H1 (cell line): ENCODE measurements around the gene PDCL3.

Experiments
- BRCA1 ChIP-seq: IDR thresholded peaks from 2 replicates; pipeline ENCODE4 v1.6.1; 2012; ENCODE audit warnings: low read depth, low read length, improper control_type of control experiment
- CTCF ChIP-seq, 3 experiments: IDR thresholded peaks; 1 replicate in 2 of 3; 2 replicates in 1 of 3; pipeline versions ENCODE4 v1.5.1 to v1.6.1; 2011; ENCODE audit warnings: low read length in 3 of 3, mild to moderate bottlenecking in 3 of 3, inconsistent platforms in 2 of 3, low read depth in 1 of 3, moderate library complexity in 1 of 3; ENCODE audit not compliant: insufficient read depth in 1 of 3; ENCODE audit errors: control extremely low read depth in 1 of 3
- FOSL1 ChIP-seq: IDR thresholded peaks from 2 replicates; pipeline ENCODE4 v1.6.1; 2011; ENCODE audit warnings: mild to moderate bottlenecking, low read depth, low read length, moderate library complexity; ENCODE audit not compliant: insufficient read depth
- PHF8 ChIP-seq: fragments of 200-600 bp; sonication (generic); conservative IDR thresholded peaks from 2 replicates; pipeline ENCODE4 v1.7.1; 2012; ENCODE audit warnings: low read depth, mild to moderate bottlenecking, inconsistent platforms, low read length, moderate library complexity
- POLR2A ChIP-seq, 2 experiments: IDR thresholded peaks; 1 replicate in 1 of 2; 2 replicates in 1 of 2; pipeline ENCODE4 v1.6.1; 2011; ENCODE audit warnings: low read depth in 2 of 2, low read length in 2 of 2, mild to moderate bottlenecking in 2 of 2; ENCODE audit errors: control extremely low read depth in 1 of 2
- POLR2AphosphoS5 ChIP-seq: IDR thresholded peaks from 2 replicates; pipeline ENCODE4 v1.6.1; 2011; ENCODE audit warnings: low read depth, low read length
- TAF7 ChIP-seq: optimal IDR thresholded peaks from 2 replicates; pipeline ENCODE3; 2011; ENCODE audit warnings: low read depth, mild to moderate bottlenecking, inconsistent platforms, low read length, moderate library complexity, borderline replicate concordance

DNA sequence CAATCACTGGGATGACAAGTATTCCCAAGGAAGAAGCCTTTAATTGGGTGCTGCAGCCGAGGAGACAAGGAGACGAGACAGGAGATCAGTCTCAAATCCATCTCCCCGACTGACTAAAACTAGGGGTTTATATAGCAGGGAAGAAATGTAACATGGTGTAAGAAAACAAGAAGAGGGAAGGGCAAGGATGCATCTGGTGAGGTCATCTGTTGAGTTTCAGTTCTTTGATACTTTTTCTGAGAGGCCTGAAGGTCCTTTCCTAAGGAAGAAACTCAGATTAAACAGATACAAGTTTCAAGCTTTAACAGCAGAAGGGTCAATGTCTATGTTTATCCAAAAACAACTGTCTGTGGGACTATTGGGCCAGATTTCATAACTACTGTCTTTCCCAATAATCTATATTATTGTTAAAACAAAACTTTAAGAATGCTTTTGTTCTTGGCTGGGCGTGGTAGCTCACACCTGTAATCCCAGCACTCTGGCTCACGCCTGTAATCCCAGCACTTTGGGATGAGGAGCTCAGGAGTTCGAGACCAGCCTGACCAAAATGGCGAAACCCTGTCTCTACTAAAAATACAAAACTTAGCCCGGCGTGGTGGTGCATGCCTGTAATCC is 2.5 kb upstream of the PDCL3 start:
- TF ChIP-seq POLR2A (IDR thresholded peaks at IDR 0.05; ENCODE audit: control extremely low read depth in 1 of 2, low read depth in 2 of 2, low read length in 2 of 2) (no peak), FOSL1 (no peak), PHF8 (no peak), CTCF (IDR thresholded peaks at IDR 0.05; ENCODE audit: control extremely low read depth in 1 of 3, insufficient read depth in 1 of 3, low read depth in 1 of 3, low read length in 3 of 3) (no peak), POLR2AphosphoS5 (no peak), BRCA1 (no peak), TAF7 (no peak)
